ENCODE data around the gene SMYD5.

DNA sequence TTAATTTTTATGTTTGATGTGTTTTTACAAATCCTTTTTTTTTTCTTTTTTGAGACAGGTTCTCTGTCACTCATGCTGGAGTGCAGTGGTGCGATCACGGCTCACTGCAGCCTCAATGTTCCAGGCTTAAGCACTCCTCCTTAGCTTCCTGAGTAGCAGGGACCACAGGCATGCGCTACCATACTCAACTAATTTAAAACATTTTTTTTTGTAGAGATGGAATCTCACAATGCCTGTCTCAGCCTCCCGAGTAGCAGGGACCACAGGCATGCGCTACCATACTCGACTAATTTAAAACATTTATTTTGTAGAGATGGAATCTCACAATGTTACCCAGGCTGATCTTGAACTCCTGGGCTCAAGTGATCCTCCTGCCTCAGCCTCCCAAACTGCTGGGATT, 8.4 kb upstream of the SMYD5 start:
- no peak for TF ChIP-seq EZH2phosphoT487 (IDR thresholded peaks at IDR 0.05; ENCODE audit: borderline replicate concordance, low read length)
- TF ChIP-seq, protein P1, sequence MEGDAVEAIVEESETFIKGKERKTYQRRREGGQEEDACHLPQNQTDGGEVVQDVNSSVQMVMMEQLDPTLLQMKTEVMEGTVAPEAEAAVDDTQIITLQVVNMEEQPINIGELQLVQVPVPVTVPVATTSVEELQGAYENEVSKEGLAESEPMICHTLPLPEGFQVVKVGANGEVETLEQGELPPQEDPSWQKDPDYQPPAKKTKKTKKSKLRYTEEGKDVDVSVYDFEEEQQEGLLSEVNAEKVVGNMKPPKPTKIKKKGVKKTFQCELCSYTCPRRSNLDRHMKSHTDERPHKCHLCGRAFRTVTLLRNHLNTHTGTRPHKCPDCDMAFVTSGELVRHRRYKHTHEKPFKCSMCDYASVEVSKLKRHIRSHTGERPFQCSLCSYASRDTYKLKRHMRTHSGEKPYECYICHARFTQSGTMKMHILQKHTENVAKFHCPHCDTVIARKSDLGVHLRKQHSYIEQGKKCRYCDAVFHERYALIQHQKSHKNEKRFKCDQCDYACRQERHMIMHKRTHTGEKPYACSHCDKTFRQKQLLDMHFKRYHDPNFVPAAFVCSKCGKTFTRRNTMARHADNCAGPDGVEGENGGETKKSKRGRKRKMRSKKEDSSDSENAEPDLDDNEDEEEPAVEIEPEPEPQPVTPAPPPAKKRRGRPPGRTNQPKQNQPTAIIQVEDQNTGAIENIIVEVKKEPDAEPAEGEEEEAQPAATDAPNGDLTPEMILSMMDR (conservative IDR thresholded peaks at IDR 0.05; ENCODE audit: low read depth, low read length), result no peak
